Measurements from ENCODE around the gene TAF6.

TAF6 gene

DNA sequence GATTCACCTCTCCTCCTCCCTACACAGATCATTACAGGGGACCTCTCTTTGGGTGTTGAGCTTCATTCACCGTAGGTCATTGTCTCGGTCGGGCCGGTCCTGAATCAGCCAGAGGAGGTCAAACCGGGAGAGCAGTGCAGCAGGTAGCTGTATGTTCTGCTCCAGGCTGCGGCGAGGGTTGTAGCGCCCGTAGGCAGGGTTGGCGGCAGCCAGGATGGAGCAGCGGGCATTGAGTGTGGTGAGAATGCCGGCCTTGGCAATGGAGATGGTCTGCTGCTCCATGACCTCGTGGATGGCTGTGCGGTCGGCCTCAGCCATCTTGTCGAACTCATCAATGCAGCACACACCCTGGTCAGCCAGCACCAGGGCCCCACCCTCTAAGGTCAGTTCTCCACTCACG is 23.5 kb downstream of the TAF6 start:
- H3K79me2 ChIP-seq (ENCODE audit: low read length): peaks cover 46% of the 10 kb centered on the region
- H3K9ac ChIP-seq (ENCODE audit: low read length): no peak overlapping the region

DNA sequence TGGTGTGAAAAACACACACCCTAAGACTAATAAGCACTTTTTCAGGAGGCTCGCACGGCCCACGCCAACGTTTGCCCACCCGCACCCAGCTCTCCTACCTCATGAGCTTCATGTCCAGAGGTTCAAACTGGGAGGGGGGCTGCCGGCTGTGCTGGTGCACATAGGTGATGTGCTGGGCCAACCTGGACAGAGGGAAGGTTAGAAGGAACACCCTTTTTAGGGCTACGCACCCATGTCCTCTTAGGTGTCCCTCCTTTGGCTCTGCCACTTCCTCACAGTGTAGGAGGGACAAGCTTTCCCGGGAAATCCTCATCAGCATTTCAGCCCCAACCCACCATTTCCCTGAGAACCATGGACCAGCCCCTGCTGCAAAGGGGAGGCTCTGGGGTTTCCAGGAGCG is 23.9 kb downstream of the TAF6 start:
- H3K9ac ChIP-seq (ENCODE audit: low read length): no peak overlapping the region

More for the DNA sequence above, 23.5 kb downstream of the TAF6 start:
- Histone ChIP-seq H3K4me1 (ENCODE audit: low read length) (peaks cover 7% of the 10 kb centered on the region), H3K36me3 (replicated peaks; ENCODE audit: low read depth, low read length) (peaks cover 85% of the 10 kb centered on the region), H3K9me3 (ENCODE audit: insufficient read depth, low read length) (no peaks in the 10 kb centered on the region), H3K27ac (ENCODE audit: low read length) (no peak overlapping the region), H3K4me2 (ENCODE audit: low read length) (no peak overlapping the region), H4K20me1 (ENCODE audit: insufficient read depth, low read length) (peaks cover 40% of the 10 kb centered on the region), H2AFZ (ENCODE audit: low read depth, low read length) (no peak overlapping the region), H3K4me3 (ENCODE audit: low read length) (no peak overlapping the region), H3K27me3 (ENCODE audit: low read depth, low read length) (no peaks in the 10 kb centered on the region)
- TF ChIP-seq, protein P1, sequence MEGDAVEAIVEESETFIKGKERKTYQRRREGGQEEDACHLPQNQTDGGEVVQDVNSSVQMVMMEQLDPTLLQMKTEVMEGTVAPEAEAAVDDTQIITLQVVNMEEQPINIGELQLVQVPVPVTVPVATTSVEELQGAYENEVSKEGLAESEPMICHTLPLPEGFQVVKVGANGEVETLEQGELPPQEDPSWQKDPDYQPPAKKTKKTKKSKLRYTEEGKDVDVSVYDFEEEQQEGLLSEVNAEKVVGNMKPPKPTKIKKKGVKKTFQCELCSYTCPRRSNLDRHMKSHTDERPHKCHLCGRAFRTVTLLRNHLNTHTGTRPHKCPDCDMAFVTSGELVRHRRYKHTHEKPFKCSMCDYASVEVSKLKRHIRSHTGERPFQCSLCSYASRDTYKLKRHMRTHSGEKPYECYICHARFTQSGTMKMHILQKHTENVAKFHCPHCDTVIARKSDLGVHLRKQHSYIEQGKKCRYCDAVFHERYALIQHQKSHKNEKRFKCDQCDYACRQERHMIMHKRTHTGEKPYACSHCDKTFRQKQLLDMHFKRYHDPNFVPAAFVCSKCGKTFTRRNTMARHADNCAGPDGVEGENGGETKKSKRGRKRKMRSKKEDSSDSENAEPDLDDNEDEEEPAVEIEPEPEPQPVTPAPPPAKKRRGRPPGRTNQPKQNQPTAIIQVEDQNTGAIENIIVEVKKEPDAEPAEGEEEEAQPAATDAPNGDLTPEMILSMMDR (IDR thresholded peaks at IDR 0.05; ENCODE audit: low read depth, low read length): no peak
- TF ChIP-seq EZH2phosphoT487 (IDR thresholded peaks at IDR 0.05; ENCODE audit: low read depth): no peak

DNA sequence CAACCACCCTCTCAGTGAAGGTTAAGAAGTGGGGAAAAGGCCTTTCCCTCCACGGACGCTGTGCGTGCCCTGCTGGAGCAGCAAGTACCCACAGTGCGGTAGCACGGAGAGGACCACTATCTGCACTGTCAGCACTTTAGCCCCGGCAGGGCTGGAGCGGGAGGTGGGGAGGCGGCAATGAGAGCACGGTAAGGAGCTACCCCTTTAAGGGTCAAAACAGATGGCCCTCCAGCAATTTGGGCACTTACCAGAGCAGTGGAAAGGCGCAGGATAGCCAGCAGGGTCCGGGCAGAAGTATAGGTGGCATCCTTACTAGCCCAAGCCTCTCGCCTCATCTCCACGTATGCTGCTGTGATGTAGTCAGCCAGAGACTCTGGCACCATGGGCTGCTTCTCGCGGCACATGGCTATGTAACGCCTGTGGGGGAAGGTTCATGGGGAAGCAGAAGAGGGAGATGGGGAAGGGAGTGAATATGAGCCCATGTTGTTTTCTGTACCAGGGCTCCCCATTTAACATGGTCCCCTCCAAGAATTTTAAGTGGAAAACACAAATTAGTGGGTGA is 25.2 kb downstream of the TAF6 start:
- Histone ChIP-seq H3K4me1 (ENCODE audit: low read length) (peaks cover 6% of the 10 kb centered on the region), H3K9me3 (ENCODE audit: insufficient read depth, low read length) (no peaks in the 10 kb centered on the region), H3K27me3 (ENCODE audit: low read depth, low read length) (no peaks in the 10 kb centered on the region), H2AFZ (ENCODE audit: low read depth, low read length) (no peak overlapping the region), H3K27ac (ENCODE audit: low read length) (no peak overlapping the region), H3K4me2 (ENCODE audit: low read length) (no peak overlapping the region), H3K36me3 (replicated peaks; ENCODE audit: low read depth, low read length) (peaks cover 76% of the 10 kb centered on the region), H3K9ac (ENCODE audit: low read length) (no peak overlapping the region), H3K4me3 (ENCODE audit: low read length) (no peak overlapping the region), H3K79me2 (ENCODE audit: low read length) (peaks cover 36% of the 10 kb centered on the region), H4K20me1 (ENCODE audit: insufficient read depth, low read length) (peaks cover 29% of the 10 kb centered on the region)
- TF ChIP-seq EZH2phosphoT487 (IDR thresholded peaks at IDR 0.05; ENCODE audit: low read depth): no peak
- TF ChIP-seq, protein P1 (IDR thresholded peaks at IDR 0.05; ENCODE audit: low read depth, low read length): no peak

More for the DNA sequence above, 23.9 kb downstream of the TAF6 start:
- H3K9me3 ChIP-seq (ENCODE audit: insufficient read depth, low read length): no peaks in the 10 kb centered on the region
- no peak overlapping the region for H3K4me3 ChIP-seq (ENCODE audit: low read length)
- H3K27me3 ChIP-seq (ENCODE audit: low read depth, low read length): no peaks in the 10 kb centered on the region
- peaks cover 7% of the 10 kb centered on the region for H3K4me1 ChIP-seq (ENCODE audit: low read length)
- peaks cover 38% of the 10 kb centered on the region for H4K20me1 ChIP-seq (ENCODE audit: insufficient read depth, low read length)
- peaks cover 85% of the 10 kb centered on the region for H3K36me3 ChIP-seq (replicated peaks; ENCODE audit: low read depth, low read length)
- H3K79me2 ChIP-seq (ENCODE audit: low read length): peaks cover 42% of the 10 kb centered on the region
- no peak overlapping the region for H2AFZ ChIP-seq (ENCODE audit: low read depth, low read length)
- TF ChIP-seq EZH2phosphoT487 (IDR thresholded peaks at IDR 0.05; ENCODE audit: low read depth): no peak
- TF ChIP-seq, protein P1 (IDR thresholded peaks at IDR 0.05; ENCODE audit: low read depth, low read length): no peak
- H3K27ac ChIP-seq (ENCODE audit: low read length): no peak overlapping the region
- H3K4me2 ChIP-seq (ENCODE audit: low read length): no peak overlapping the region

DNA sequence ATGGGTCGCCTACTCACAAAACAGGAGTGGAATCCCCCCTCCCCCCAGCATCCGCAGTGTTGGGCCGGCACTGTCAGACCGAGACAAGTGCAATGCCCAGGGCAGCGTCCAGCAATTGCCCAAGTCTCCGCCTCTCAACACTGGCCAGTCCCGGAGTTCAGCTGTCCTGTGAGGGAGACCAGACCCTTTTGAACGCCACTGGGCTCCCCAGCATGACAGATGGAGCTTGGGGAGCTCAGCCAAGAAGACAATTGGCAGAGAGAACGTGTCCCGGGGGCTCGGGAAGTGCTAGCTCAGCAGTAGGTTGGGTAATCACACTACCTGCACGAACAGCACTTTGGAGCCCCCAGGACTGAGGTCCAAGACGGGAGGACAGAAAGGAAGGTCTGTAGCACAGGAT is 25.7 kb downstream of the TAF6 start:
- peaks cover 25% of the 10 kb centered on the region for H4K20me1 ChIP-seq (ENCODE audit: insufficient read depth, low read length)
- H2AFZ ChIP-seq (ENCODE audit: low read depth, low read length): no peak overlapping the region
- no peak overlapping the region for H3K27ac ChIP-seq (ENCODE audit: low read length)
- no peaks in the 10 kb centered on the region for H3K9me3 ChIP-seq (ENCODE audit: insufficient read depth, low read length)
- H3K4me1 ChIP-seq (ENCODE audit: low read length): peaks cover 7% of the 10 kb centered on the region
- no peak overlapping the region for H3K9ac ChIP-seq (ENCODE audit: low read length)
- H3K27me3 ChIP-seq (ENCODE audit: low read depth, low read length): no peaks in the 10 kb centered on the region
- no peak overlapping the region for H3K4me2 ChIP-seq (ENCODE audit: low read length)
- H3K36me3 ChIP-seq (replicated peaks; ENCODE audit: low read depth, low read length): peaks cover 71% of the 10 kb centered on the region
- no peak overlapping the region for H3K4me3 ChIP-seq (ENCODE audit: low read length)
- TF ChIP-seq EZH2phosphoT487 (IDR thresholded peaks at IDR 0.05; ENCODE audit: low read depth): no peak
- TF ChIP-seq, protein P1 (IDR thresholded peaks at IDR 0.05; ENCODE audit: low read depth, low read length): no peak
- H3K79me2 ChIP-seq (ENCODE audit: low read length): peaks cover 33% of the 10 kb centered on the region

Data from OCI-LY3 (cell line).